Measurements from ENCODE around the gene CTNNA1. TPM values are rescaled to one million over a fixed set of nuclear protein-coding genes. Genes with fewer than 3 reads are reported as not detected.

The CTNNA1 gene
- total and polyA plus RNA-seq, 9 of the 15 experiments (the other 6 are each of a cell fraction or from before 2014, with no cell fraction given): 29.6 to 117 (median 89.1) TPM

- TF ChIP-seq KLF13 (tag; IDR thresholded peaks at IDR 0.05; ENCODE audit: borderline replicate concordance, low read depth): no peak
- TF ChIP-seq NEUROD1 (IDR thresholded peaks at IDR 0.05; ENCODE audit: borderline replicate concordance, low read depth, low read length, partially characterized antibody): no peak
- no peak for TF ChIP-seq ARID4B (CRISPR knock-in tag; IDR thresholded peaks at IDR 0.05)
- TF ChIP-seq HDAC3 (IDR thresholded peaks at IDR 0.05; ENCODE audit: borderline replicate concordance, partially characterized antibody): no peak
- no peak for TF ChIP-seq ZNF655 (CRISPR knock-in tag; IDR thresholded peaks at IDR 0.05)
- no peak for TF ChIP-seq ZBTB8A (IDR thresholded peaks at IDR 0.05; ENCODE audit: partially characterized antibody)
- no peak for TF ChIP-seq ERF (CRISPR knock-in tag; IDR thresholded peaks at IDR 0.05)
- TF ChIP-seq MXD1 (CRISPR knock-in tag; IDR thresholded peaks at IDR 0.05; ENCODE audit: borderline replicate concordance, poor library complexity, severe bottlenecking): no peak
- TF ChIP-seq GTF2F1 (IDR thresholded peaks at IDR 0.05; ENCODE audit: low read depth, low read length): no peak
Observed at GRCh38 chr5:138763037-138763778, 10.0 kb downstream of the CTNNA1 start (continued).

Data from K562 (cell line).